ENCODE data around the gene PHTF2.
A peak's percentile ranks its signal among the peaks of the same experiment; 100 is the strongest.

DNA sequence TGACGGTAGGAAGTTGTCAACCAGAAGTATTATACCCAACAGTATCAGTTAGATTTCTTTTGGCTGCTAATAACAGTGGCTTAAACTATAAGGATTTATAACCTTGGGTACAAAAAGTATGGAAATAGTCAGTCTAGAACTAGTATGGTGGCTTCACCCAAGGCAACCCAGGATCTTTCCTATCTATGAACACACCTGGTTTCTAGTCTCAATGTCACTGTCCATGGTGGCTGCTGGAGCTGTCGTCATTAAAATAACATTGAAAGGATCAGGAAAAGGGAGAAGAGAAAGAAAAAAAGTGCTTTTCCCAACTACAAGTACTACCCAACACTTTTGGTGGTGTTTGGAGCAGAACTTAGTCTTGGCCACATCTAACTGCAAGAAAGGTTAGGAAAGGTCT lies 27.7 kb downstream of the PHTF2 start:
- no peak for TF ChIP-seq EP300 (IDR thresholded peaks at IDR 0.05; ENCODE audit: borderline replicate concordance)
- TF ChIP-seq, protein P1, sequence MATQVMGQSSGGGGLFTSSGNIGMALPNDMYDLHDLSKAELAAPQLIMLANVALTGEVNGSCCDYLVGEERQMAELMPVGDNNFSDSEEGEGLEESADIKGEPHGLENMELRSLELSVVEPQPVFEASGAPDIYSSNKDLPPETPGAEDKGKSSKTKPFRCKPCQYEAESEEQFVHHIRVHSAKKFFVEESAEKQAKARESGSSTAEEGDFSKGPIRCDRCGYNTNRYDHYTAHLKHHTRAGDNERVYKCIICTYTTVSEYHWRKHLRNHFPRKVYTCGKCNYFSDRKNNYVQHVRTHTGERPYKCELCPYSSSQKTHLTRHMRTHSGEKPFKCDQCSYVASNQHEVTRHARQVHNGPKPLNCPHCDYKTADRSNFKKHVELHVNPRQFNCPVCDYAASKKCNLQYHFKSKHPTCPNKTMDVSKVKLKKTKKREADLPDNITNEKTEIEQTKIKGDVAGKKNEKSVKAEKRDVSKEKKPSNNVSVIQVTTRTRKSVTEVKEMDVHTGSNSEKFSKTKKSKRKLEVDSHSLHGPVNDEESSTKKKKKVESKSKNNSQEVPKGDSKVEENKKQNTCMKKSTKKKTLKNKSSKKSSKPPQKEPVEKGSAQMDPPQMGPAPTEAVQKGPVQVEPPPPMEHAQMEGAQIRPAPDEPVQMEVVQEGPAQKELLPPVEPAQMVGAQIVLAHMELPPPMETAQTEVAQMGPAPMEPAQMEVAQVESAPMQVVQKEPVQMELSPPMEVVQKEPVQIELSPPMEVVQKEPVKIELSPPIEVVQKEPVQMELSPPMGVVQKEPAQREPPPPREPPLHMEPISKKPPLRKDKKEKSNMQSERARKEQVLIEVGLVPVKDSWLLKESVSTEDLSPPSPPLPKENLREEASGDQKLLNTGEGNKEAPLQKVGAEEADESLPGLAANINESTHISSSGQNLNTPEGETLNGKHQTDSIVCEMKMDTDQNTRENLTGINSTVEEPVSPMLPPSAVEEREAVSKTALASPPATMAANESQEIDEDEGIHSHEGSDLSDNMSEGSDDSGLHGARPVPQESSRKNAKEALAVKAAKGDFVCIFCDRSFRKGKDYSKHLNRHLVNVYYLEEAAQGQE (IDR thresholded peaks at IDR 0.05; ENCODE audit: low read depth), result peak; percentile 73
- TF ChIP-seq CREB1 (IDR thresholded peaks at IDR 0.05; ENCODE audit: low read depth), result no peak
- TF ChIP-seq, protein P2, sequence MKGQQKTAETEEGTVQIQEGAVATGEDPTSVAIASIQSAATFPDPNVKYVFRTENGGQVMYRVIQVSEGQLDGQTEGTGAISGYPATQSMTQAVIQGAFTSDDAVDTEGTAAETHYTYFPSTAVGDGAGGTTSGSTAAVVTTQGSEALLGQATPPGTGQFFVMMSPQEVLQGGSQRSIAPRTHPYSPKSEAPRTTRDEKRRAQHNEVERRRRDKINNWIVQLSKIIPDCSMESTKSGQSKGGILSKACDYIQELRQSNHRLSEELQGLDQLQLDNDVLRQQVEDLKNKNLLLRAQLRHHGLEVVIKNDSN (IDR thresholded peaks at IDR 0.05), result no peak
- no peak for TF ChIP-seq CEBPB (IDR thresholded peaks at IDR 0.05)
- TF ChIP-seq TEAD4 (IDR thresholded peaks at IDR 0.05), result no peak
- no peak for TF ChIP-seq NFIC (IDR thresholded peaks at IDR 0.05)
